ENCODE measurements around the gene EHD4.

Gene EHD4

GRCh38 chr15:41994772-41995475, 22.6 kb upstream of the EHD4 start:
- DNase-seq, result no peak

DNA sequence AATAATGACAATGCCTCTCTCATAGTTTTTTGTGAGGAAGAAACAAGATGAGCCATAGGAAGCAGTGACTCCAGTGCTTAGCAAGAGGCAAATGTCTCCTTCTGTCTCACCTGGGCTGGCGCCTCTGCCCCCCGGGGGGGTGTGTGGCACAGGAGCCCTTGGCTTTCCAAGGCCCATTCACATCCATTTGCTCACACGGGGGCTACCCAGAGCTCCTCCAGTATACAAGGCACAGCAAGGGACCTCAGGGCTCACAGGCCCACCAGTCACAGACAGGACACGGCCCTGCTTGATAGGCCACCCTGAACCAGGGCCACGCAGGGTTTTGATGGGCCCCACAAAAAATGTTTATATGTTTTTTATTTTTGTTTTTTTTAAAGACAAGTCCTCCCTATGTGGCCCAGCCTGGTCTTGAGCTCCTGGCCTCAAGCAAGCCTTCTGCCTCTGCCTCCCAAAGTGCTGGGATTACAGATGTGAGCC, 21.9 kb upstream of the EHD4 start:
- no peak for DNase-seq

- DNase-seq, result no peak
Measured at GRCh38 chr15:41993472-41994170, 21.3 kb upstream of the EHD4 start.

DNA sequence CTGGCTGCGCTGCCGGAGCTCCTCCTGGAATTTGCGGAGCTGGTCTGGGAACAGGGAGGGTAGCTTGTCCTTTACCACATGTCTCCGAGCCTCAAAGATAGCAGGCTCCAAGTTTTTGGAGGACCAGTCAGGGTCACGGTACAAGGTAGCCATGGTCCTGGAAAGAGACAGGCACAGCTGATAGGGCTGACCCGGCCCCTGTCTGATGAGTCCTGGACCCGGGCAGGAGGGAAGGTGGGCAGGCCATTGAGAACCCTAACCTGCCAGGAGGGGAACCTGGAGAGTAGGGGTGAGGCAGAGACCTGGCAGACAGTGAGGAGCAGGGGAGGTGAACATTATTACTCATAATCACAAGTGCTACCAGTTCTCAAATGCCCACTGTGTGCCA, 20.4 kb upstream of the EHD4 start:
- no peak for DNase-seq

- no peak for DNase-seq
Measured at GRCh38 chr15:41992151-41992802, 19.9 kb upstream of the EHD4 start.

GRCh38 chr15:41990691-41991090, 18.3 kb upstream of the EHD4 start:
- DNase-seq, result no peak

- DNase-seq, result no peak
Measured at GRCh38 chr15:41990243-41990605, 17.9 kb upstream of the EHD4 start.

DNA sequence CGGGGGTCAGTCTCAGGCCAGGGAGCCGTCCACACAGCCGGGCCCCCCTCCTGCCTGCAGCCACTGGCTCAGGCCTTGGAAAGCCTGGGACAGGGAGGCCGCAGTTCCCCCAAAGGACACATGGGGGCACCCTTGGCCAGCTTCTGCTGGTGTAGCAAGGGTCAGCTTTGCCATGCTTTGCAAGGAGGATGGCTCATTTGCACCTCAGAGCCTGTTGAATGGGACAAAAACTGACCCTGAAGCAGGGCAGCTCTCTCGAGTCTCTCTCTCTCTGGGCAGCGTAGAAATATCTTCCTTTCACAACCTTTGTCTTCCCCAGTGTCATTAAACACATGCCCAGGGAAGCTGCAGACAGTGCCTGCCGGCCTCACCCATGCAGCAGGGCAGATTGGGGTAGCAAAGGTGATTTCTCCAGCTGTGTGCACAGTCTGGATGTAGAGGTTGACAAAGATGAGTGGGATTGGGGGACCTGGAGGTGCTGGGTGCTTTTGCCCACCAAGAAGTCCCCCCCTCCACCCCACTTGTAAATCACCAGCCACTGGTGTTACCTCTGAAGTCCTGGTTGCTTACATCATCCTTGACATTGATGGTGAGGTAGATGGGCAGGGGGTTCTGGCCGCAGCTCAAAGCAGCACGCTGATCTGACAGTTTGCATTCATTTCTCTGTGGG, 17.4 kb upstream of the EHD4 start:
- DNase-seq, result no peak

DNA sequence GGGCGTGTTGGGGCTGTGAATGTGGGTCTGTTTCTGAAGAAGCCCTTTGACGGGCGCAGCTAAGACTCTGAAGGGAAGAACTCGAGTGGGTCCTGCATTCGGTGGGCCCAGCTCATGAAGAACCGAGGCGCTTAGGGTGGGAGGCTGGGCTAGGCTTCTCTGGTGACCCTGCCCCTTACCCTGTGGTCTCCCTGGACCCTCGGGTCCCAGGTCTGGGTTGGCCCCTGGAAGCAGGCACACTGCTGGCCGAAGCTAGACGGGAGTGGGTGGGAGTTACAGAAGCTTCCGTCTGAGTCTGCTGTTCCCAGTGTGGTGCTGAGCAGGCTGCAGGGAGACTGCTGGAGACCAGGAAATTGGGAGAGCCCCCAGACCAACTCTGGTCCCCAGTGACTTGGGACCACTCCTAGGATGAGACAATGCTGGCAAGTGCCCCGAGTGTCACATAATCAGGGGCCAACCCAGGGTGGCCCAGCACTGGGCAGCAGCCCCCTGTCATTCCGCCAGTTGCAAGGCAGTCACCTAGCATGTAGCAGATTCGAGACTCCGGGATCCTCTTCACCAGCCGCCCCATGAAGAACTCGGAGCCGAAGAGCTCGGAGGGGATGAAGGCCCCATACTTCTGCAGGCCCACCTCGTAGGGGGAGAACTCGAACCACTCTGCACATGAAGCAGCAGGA, 16.7 kb upstream of the EHD4 start:
- DNase-seq, result no peak

DNA sequence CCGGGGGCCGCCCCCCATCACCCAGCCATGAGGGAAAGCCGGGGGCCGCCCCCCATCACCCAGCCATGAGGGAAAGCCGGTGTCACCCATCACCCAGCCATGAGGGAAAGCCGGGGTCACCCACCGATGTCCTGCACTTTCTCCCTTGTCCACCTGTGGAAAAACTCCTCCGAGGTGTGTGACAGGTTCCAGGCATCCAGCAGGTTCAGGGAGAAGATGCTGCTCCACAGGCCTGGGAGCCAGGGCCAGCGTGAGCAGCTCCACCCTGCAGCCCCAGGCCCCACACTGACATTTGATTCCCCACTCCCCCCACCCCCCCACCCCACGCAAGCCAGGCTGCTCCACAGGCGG, 15.5 kb upstream of the EHD4 start:
- DNase-seq, result no peak

- DNase-seq, result no peak
Measured at GRCh38 chr15:41987246-41987924, 15.0 kb upstream of the EHD4 start.

DNA sequence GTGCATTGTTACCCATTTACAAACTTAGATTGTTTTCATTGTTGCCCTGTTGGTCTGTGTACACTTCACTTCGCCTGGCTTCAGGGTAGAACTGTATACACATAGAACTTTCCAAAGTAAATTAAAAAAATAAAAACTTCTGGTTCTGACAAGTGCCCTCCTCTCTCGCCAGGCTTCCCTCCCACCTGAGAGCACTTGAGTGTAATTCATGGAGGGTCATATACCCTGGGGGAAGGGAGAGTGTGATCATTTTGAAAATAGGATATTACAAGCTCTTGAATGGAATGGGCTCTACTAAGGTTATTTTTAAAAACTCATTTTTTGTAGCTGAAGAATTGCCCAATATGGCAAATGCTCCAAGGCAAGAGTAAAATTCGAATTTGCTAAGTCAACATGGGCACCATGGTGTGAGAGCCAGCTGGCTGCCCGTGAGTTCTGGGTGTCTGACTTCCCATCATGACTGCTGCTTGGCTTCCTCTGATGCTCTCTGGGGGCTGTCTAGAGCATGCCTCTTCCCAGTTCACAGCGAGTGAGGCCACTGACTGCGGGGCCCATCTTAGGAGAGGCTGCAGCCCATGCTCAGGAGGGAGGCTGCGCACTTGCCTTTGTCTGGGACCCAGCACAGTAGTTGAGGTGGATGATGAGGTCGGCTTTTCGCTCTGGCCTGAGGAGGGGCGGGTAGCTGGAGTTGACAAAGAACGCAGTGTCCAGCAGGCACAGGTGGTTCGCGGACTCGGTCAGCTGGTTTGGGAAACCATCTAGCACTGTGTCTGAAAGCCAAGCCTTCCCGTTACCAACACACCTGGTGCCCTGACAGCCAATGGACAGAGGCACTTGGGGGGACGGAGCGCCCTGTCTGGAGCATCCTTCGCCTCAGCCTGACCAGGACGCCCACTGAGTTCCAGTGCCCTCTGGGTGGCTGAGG, 13.1 kb upstream of the EHD4 start:
- no peak for DNase-seq

- no peak for DNase-seq
Measured at GRCh38 chr15:41984622-41985021, 12.3 kb upstream of the EHD4 start.

DNA sequence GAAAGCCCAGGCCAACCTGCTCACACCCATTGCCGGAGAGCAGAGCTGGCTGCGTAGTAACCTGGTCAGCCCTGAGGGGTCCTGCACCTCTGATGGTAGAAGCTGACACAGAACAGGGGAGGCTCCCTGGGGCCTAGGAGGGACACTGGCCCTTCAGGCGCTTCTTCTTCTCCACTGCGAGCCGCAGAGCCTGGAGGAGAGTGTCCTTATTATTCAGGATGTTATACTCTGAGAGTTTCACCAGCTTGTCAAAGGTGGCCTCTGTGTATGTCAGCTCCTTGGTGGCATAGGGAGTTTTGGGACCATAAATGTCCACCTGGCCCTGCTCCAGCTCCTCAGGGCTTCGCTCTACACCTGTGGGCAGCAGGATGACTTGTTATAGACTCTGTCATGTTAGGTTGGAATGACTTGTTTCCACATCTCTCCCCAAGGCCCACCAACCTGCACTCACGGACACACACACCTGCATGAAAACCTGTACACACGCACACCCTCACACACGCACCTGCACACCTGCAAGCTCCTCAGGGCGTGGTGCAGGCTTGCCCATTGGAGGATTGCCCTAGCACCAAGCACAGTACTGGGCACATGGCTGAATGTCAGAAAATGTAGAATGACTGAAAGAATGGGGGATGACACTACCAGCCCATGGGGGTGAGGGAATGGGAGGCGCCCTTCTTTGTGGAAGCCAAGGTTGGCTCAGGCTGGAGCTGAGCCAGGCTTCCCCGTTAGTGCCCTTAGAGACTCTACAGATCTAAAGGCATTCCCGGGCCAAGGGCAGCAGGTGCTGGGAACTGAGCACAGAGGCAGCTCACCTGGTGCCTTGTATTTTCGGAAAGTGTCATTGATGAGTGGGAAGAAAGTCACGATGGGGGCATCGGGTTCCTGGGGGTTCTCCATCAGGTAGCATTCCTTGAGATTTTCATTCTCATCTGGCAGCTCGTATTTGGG, 11.5 kb upstream of the EHD4 start:
- no peak for DNase-seq

DNA sequence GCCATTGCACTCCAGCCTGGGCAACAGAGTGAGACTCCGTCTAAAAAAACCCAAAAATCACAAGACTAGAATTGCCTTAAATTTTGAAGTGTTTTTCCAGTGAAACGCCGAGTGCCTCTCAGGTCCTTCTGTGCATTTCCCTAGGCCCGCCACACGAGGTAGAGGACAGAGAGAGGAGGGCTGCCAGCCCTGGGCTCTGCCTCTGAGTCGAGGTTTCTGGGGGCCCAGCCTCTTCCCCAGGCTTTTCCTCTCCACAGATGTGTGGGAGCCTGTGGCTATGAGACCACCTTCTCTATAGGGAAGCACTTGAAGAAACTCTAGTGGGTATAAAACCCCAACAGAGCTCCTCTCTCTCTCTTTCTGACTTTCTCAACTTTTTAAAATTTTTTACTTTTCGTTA, 10.9 kb upstream of the EHD4 start:
- no peak for DNase-seq

DNA sequence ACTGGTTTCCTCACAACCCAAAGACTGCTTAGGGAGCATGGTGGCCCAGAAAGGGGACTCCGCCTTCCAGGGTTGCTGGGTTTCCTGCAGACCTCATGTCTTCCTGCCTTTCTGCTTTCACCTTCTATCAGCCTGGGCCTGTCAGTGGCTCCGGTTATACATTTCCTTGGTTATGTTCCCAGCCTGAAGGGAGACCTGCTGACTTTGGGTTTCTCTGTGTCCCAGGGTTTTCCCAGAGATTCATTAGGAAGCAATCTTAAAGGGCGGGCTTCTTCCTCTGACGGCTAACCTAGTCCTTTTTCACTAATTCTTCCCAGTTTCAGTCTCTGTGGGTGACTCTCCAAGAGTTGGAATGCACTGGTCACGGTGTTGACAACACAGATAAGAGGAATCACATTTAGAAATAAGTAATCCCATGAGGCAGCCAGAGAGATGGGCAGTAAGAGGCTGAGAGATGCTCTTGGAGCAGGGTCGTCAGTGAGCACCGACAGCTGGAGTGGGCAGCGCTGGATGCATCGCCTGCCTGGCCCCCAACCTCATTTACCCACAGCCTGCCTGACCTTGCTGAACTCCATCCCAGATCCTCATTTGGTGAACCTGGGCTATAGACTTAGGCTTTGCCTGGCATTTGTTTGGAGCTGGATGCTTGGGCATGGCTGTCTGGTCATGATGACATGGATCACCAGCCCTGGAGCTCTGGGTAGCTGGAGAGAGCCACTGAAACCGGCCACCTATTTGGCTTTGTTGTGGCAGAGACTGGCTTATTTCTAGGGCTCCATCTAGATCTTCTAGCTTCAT, 10.0 kb upstream of the EHD4 start:
- no peak for DNase-seq

- no peak for DNase-seq
Measured at GRCh38 chr15:41981371-41982132, 9.2 kb upstream of the EHD4 start.

GRCh38 chr15:41980654-41981323, 8.4 kb upstream of the EHD4 start:
- DNase-seq, result no peak

Data from NCI-H1694 treated with DMSO at 0.1 percent for 48 hours (cell line).